Hematopoietic multipotent progenitor cell treated with erythropoietin and hydrocortisone succinate and interleukin-3 and kit ligand, for 17 days (in vitro differentiated cells): Measurements from ENCODE around the gene NR3C1.

ENCODE experiments used
- DNase-seq: peaks from one replicate; pipeline ENCODE4 v3.0.0-alpha.2; 2015; ENCODE audit warnings: low spot score

NR3C1 gene

DNA sequence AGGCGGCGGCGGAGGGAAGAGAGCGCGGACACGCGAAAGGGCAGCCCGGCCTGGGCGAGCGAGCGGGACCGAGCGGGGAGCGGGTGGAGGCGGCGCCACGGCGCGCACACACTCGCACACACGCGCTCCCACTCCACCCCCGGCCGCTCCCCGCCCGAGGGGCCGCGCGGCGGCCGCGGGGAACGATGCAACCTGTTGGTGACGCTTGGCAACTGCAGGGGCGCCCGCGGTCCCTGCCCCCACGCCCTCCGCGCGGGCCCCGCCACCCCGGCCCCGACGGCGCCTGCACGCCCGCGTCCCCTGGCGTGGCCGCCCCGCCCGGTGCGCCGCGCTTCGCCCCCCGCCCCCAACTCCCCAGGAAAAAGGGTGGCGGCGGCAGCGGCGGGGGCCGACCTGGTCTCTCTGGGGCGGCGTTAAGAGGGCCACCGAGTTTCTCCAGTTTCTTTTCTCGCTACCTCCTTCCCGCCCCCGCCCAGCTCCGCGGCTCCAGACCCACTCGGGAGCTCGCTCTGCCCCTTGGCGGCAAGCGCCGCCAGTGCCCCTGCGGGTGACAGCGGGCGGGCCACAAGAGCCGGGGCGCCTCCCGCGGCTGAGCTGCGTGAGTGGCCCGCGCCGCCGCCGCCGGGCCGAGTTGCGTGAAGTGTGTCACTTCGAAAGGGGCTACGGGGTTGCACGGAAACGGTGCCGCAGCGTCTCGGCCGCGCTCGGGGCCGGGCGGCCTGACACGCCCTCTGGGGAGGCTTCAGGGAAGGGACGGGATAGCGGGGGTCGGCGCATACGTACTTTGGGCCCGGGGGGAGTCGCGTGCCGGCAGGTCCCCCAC lies at the start of gene NR3C1:
NR3C1 (minus strand) TSS at position 94 of the 823 bp plus-strand sequence. CDS start 2,847 bp downstream, outside the sequence.
- peak; percentile 94 for DNase-seq

DNA sequence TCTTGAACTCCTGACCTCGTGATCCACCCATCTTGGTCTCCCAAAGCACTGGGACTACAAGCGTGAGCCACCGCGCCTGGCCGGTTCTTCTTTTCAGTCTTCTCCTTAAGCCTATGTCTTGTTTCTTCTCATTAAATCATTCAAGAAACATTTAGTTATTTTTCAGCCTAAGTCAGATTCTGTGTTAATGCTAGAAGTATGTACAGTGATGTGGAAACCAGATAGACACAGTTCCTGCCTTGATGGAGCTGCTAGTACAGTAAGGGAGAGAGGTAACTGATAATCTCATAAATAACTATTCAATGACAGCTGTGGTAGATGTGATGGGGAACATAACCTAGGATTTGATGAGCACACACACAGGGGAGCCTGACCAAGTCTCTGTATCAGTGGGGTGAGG lies 46.3 kb upstream of the NR3C1 start:
- no peak for DNase-seq

DNA sequence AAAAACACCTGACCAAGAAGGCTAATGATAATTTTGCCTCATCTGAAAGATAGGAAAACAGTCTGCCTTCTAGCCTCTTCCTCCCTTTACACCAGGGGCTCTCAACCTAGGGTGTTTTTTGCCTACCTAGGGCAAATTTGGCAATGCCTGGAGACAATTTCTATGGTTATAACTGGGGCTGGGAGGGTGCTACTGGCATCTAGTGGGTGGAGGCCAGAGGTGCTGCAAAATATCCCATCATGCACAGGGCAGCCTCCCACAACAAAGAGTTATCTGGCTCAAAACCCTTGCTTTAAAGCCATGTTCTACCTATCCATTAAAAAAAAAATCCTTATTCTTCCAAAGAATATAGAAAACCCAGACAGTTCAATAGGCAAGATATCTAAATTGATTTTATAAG lies 45.0 kb upstream of the NR3C1 start:
- DNase-seq, result peak; percentile 17

DNA sequence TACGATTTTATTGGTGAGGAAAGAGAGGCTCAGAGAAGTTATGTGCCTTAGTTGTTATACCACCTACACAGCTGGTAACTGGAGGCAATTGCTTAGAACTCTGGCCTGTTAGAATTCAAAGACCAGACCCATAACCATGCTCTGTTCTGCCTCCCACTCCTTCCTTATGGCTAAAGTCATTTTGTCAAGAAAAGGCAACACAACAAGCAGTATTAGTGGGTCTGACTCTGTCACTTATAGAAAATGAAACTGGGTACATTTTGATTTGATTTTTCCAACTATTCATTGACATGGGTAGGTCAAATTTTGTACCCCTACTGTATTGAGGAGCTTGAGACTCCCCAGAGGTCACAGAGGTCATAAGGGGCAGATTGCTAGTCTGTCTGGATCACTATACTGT lies 44.5 kb upstream of the NR3C1 start:
- DNase-seq, result no peak

DNA sequence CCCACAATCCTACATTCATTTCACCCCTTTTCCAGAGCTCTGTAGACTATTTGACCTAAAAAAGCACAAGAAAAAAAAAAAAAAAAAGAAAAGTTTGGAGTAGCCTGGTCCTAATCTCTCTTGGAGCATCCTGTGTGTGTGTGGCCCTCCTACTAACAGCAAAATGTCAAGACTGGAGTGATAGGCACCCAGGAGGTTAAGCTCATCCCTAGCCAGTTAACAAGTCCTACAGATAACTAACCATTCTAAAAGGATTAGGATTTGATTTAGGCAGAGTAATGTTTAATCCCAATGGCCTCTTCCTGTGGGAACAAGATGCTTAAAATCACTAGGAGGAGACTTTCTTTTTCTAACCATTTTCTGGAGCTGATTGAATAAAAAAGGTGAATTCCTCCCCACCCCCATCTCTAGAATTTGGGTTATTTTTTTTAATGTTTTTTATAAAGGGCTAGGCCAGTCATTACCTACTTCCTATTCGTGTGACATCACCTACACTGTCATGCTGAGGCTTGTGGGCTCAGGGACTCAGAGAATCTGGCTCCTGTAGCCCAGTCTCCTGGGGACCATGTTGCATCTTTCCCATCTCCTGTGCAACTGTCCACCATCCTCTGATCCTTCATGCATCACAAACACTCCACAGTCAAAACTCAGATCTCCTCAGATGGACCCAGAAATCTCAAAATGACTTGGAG lies 43.2 kb upstream of the NR3C1 start:
- no peak for DNase-seq

DNA sequence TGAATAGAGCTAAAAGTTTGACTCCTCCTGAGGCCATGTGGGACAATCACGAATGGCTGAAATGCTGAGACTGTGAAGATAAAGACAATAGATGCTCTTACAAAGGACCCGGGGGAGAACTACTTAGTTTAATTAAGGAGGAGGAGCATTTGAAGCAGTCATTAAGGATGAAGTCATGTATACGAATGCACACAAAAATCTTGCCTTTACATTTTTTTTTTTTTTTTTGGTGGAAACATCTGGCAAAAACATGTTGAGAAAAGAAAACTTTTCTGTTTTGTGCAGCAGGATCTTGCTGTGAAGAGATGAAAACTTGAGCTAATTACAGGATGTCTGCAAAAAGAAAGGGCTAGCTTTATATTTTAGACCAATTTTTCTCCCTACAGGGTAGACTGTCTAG lies 42.3 kb upstream of the NR3C1 start:
- DNase-seq, result no peak

DNA sequence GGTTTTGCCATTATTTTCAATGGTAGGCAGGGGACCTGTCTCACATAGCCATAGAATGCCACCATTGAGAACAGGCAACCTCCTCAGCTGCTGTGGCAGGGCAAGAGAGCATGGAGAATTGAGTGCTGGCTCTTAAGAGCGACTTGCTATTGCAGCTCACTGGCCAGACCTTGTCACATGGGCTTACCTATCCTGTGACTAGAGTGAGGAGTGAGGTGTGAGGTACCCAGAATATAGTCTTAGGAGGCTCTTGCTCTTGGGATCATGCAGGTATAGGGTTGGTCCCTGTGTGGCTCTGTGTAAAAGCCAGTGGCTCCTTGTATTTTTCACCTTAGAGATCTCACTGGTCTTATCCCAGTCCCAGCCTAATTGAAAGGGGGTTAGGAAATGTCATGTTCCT lies 39.8 kb upstream of the NR3C1 start:
- no peak for DNase-seq

DNA sequence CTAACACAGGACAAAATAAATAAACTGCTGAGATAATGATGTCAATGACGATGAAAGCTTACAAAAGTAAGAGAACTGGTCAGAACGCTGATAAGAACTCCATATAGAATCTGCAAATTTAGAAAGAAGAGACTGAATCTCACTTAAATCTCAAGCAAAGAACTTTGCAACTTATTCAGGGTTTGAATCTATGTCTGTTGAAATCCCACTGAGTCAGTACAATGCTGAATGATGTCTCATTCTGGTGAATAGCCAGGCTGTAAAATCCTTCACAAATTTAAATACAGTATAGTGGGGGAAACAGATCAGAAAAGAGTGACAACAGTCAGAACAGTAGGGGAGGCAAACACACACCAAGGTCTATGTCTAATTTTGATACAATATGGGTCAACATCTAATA lies 38.9 kb upstream of the NR3C1 start:
- no peak for DNase-seq

DNA sequence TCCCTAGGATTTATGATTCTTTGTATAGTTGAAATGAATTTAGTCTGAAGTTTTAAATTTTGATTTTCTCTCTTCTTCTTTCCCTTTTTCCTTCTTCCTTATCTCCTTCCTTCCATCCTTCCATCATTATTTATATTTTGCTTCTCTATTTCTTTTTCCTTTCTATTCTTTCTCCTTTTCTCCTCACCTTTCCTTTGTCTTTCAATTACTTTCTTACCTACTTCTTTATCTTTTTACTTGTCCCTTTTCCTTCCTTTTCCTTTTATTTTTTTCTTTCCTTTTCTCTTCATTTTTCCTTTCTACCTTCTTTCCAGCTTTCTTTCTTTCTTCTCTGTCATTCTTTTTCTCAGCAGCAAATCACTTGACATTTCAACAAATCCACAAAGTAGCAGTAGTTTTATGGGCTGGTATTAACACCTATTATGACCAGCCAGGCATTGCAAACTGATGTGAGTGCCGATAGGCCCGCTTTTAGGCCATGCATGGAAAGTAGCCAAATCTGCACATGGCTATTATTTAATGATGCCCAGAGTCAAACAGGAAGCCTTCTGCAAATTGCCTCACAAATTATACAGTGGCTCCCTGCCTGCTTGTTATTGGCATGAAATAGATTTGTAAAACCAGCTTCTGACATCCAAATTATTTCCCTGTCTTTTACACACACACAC lies 37.1 kb upstream of the NR3C1 start:
- no peak for DNase-seq

DNA sequence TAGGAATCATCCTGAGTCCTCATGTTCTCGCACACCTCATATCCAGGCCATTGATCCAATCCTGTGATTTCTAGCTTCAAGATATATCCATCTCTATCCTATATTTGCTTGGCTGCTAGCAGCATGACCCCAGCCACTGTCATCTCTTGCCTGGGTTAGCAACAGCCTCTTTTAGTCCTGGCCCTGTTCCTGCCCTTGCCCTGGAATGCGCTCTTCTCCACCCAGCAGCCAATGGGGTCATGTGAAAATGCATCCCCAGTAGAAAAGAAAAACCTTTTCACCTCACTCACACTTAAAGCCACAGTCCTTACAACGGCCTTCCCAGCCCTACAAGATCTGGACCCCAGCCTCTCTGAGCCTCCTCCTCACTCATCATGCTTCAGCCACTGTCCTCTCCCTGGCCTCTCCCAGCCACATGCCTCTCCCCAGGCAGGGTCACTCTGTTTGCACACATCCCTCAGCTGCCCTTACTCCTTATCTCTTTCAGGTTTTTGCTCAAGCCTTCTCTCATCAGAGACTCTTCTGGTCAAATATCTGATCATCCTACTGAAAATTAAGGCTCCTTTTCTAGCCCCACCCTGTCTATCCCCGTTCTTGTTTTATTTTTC lies 34.3 kb upstream of the NR3C1 start:
- no peak for DNase-seq

DNA sequence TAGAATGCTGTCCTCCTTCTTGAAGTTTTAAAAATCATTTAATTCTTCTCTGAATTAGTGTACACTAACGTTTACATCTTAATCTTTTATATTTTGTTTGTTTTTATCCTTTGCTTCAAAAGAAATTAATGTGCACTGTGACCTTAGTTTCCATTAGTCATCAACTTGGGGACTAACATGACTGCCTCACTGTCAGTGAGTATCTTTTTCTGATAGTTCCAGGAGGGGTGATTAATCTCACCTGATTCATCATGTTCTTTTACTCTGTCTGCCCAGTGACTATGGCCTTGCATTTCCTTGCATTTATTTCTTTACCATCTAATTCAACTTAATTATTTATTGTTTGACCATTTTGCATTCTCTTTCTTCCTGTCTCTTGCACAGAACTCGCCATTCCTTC lies 33.4 kb upstream of the NR3C1 start:
- DNase-seq, result no peak

DNA sequence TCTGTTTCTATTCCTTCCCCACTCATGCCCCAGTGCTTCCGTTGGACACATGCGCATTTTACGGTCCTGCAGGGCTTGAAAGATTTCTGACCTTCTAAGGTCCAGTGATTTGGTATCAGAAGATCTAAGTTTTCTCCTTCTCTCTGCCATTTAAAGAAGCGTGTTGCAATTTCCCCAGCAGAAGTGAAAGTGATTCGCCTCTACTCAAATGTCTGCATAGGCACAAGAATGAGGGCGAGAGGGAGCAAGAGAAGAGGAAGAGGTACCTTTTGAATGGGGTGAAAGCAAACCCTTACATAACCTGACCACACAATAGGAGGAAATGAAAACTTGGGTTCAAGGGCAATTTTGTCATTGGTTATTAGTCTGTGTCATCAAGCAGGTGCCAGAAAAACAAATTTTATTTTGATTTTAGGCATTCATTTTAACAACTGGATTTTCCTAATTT lies 31.7 kb upstream of the NR3C1 start:
- no peak for DNase-seq

DNA sequence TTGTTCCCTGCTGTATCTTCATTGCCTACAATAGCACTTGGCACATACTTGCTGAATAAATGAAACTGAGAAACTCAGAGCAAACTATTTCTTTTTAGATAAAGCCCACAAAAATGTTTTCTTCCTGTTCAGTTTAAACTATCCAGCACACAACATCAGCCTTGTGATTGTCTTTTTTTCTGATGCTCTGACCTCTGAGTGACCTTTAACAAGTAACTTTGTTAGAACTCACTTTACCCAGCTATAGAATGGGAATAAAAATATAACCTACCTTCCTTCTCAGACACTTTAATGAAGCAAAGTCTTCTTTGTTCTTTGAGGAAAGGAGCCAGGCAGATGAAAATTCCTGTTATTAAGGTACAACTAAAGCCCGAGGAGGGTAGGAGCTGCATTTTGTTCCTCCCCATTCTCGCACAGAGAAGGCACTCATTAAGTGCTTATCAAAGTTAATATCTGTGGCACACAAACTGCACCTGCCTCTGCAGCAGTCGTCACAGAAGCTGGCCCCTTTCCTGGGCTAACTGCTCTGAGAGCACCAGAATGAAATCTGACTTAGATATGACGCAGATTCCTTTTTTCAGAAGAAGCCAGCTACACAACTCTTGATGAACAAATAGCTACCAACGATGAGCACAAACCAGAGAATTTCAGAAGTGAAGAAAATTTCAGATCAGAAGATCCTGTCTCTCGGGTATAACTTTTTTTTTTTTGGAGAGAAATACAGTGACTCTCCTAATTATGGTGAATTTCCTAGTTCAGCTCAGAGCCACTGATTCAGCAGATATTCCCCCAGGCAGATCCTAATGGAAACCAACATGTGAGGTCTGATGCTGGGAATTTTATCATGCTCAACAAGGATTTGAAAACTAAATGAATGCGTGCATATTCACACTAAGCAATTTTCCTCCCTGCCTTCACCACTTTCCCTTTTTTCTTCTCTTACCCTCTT lies 31.0 kb upstream of the NR3C1 start:
- no peak for DNase-seq

DNA sequence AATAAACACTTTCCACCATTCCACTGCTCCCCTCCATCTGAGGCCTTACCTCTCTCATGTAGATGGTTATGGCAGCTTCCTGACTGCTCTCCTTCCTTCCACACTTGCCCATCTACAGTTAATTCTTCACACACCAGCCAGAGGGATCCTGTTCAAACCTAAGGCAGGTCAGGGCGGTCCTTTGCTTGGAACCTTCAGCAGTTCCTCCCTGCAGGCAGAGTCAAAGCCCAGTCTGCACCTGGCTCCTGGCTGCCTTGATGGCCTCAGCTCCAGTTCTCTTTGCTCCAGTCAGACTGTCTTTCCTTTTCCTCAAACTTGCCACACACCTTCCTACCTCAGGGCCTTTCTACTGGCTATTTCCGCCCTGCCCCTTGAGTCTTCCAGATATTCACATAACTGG lies 30.2 kb upstream of the NR3C1 start:
- no peak for DNase-seq

DNA sequence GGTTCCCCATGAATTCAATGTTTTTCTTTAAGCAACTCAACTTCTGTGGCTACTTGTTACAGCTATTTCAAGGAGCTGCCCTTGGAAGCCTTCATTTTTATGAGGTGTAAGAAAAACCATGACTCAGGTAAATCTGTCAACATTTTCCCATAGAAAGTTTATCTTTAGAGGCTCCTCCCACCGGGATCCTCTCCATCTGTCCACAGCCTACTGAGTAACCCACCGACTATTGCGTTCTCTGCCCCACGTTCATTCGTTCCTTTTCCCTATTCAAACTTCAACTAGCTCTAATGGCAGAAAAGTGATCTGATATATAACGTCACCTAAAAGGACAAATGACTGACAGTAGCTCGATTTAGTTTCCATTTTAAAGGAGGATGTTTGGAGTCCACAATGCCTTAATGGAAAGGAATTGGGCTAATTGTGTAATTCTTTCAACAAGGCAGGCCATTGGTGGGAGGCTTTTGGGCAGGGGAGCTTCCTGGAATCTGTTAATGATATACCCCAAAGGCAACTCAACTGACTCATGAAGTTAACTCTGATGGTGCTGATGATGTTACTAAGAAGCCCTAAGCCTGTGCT lies 29.3 kb upstream of the NR3C1 start:
- no peak for DNase-seq

DNA sequence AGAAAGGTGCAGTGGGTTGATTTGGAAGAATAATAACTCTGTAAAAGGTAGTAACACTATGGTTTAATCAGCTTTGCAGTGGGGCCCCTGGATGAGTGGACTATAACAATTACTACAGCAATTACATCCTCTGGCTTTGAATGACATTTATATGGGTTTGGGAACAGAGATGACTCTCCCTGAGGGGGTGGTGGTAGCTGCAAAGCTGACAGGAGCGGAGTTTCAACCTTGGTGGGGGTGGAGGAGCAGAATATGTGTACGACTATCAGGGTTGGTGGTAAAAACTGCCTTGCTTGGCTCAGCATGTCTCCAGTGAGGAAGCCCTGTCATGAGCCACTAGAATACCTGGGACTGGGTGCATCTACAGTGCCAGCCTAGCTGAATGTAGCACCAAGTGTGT lies 28.3 kb upstream of the NR3C1 start:
- no peak for DNase-seq

DNA sequence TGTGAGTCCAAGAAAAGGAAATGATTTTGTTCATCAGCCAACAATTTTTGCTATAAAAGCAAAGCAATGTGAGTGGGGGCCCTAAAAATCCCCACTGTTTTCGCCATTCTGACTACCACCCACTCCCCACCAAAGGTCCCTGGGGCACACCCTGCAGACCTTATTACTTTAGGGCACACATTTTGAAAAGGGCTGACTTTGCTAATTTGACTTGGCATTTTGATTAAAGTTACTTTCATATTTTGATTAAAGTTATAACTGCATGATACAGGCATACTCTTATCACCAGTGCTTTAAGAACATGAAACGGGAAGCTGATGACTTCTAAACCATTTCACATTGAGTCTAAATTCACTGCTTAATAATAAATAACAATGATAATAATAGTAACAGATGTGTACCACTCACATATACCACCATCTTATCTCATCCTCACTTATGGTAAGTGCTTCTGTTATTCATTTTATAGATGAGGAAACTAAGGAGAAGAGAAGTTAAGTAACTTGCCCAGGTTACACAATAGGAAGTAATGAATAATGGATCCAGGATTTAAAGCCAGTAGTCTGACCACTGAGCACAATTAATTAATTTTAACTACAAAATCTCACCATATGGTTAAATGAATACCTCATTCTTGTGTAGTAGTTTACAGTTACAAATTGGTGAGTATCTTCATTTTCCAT lies 25.4 kb upstream of the NR3C1 start:
- no peak for DNase-seq

DNA sequence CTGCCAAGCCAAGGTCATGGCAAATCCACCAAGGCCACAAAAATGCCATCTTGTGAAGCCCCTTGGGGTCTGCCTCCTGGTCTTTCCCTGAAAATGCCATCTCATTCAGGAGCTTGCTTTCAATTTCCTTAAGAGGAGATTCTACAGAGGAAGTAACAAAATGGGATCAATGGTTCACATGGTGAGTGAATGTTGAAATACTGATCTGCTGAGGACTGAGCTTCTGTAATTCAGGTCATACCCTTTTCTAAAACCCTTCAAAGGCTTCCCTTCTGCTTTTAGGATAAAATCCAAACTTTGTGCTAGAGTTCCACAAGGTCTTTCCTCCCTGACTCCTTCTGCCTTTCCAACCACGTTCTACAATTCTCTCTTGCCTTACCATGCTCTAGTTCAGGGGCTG lies 24.7 kb upstream of the NR3C1 start:
- DNase-seq, result no peak

DNA sequence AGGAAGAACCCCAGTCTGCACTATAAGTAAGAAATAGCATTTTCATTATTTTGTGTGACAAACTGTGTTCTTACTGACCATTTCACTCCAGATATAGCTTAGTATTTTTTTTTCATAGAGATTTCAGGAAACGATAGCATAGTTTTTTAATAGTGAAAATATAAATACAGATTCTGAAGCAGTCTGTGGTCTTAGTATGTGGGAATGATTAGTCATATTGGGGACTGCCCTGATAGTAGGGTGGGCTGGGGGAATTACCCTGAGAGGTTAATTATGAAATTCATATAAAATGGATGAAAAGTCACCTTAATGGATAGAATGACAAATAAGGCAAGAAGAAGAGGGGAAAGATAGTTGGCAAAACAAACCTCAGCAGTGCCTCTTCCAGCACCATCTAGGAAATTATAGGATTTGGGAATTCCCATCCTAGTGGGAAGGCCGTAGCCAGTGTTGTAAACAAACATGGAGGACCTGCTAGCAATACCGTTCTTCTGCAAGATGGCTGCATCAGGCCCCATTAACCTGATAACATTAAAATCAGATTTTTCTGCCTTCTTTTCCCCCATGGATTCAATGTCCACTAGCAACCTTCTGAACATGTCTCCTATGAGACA lies 23.7 kb upstream of the NR3C1 start:
- no peak for DNase-seq

DNA sequence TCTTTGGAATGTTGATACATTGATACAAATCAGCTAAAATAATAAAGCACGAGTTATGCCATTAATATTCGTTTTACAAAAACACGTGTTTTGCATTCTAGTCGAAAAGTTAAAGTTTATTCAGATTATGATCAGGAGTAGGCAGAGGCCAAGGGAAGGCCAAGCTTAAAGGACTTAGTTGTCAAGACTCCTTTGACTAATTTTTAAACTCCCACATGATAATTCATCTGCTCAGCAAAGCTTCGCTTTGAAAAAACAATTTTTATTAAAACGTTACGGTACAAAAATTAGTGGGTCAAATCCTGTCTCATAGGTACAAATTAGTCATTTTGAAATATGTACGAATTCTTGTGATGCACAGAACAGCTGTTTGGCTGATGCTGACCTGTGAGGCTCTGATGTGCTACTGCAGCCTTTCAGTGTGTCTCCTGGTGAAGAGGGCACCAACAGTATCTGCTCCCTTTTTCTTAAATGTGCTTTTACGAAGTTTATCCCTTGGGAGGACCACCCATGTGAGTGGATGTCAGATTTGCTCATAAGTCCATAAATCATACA lies 23.0 kb upstream of the NR3C1 start:
- no peak for DNase-seq
